ENCODE results near the gene ASPM. TPM values are rescaled to one million over a fixed set of nuclear protein-coding genes. Genes with fewer than 3 reads are reported as not detected.

The ASPM gene
- total and polyA plus RNA-seq, 2 of the 8 experiments (the other 6 are each of a cell fraction or from before 2014, with no cell fraction given), result 5.1 to 50.3 TPM

DNA sequence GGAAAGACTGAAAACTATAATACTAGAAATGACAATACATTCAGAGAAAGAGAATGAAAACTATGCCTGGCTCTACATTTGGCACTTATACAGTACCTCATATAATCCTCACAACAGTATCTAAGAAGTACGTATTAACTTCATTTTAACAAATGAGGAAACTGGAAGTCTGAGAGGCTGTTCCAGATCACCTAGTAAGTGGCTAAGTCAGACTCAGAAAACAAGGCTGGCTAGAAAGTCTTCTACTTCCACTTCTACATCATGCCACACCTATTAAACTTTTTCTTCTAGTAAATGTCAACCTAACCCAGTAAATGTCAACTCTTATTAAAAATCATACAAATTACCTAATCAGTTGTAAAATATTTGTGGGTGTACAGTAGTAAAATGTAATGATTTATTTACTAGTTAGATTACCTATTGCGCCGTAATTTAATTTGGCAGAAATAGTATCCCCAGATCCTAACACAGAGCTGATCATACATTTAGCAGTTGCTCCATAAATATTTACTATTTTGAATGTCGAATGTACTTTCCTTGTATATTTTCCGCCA, 36.8 kb upstream of the ASPM start:
- no peaks in the 10 kb centered on the region for H3K23me2 ChIP-seq (ENCODE audit: low read depth, low read length)
- no peaks in the 10 kb centered on the region for H3K79me2 ChIP-seq (ENCODE audit: control insufficient read depth in 1 of 2, insufficient read depth in 2 of 2, low read length in 2 of 2)
- no peak overlapping the region for H2BK5ac ChIP-seq (ENCODE audit: low read depth, low read length)
- no peak overlapping the region for H2BK15ac ChIP-seq (ENCODE audit: low read length)
- H3K23ac ChIP-seq (ENCODE audit: insufficient read length), result no peak overlapping the region
- no peak overlapping the region for H3K56ac ChIP-seq (replicated peaks; ENCODE audit: insufficient read length, low read depth, low read length)
- FAIRE-seq (no peak), DNase-seq (ENCODE audit: low read depth in 1 of 2, low spot score in 2 of 2) (no peak)
- no peak overlapping the region for H3K27ac ChIP-seq (ENCODE audit: low read depth, low read length)
- H4K20me1 ChIP-seq (replicated peaks in 1 of 2; ENCODE audit: control insufficient read depth in 1 of 2, insufficient read depth in 2 of 2, low read length in 2 of 2), result peaks cover 0 to 1% of the 10 kb centered on the region in 2 experiments
- no peak overlapping the region for H3K18ac ChIP-seq (ENCODE audit: extremely low read depth, low read length)
- no peaks in the 10 kb centered on the region for H3K27me3 ChIP-seq (replicated peaks in 1 of 4; ENCODE audit: control insufficient read depth in 3 of 4, extremely low read depth in 1 of 4, insufficient read depth in 3 of 4, low read length in 3 of 4)
- H2BK12ac ChIP-seq (ENCODE audit: low read depth, low read length), result no peak overlapping the region
- no peaks in the 10 kb centered on the region for H3K79me1 ChIP-seq (ENCODE audit: low read depth, low read length)
- H3K14ac ChIP-seq (ENCODE audit: insufficient read length), result no peak overlapping the region
- H2AK5ac ChIP-seq (ENCODE audit: low read depth, low read length), result no peak overlapping the region
- H3K9ac ChIP-seq (replicated peaks in 1 of 4; ENCODE audit: extremely low read depth in 1 of 4, low read depth in 3 of 4, low read length in 3 of 4), result no peak overlapping the region
- no peak overlapping the region for H2AFZ ChIP-seq (ENCODE audit: low read length)
- no peak overlapping the region for H4K91ac ChIP-seq (replicated peaks; ENCODE audit: insufficient read length, low read length)
- H3K36me3 ChIP-seq (ENCODE audit: control insufficient read depth in 2 of 4, insufficient read depth in 4 of 4, low read length in 3 of 4), result peaks cover 0 to 26% (median 13%) of the 10 kb centered on the region in 4 experiments; a peak in 7 of 8 replicates
- 88% methylated on average over 5 of the region's 5 CpGs; no CpG with 5 or more reads in 1 of the 2 experiments for WGBS, 2 experiments (ENCODE audit: extremely low coverage in 1 of 2, insufficient coverage in 1 of 2, insufficient read length in 1 of 2, insufficient replicate concordance in 2 of 2, low coverage in 1 of 2, low lambda C conversion rate in 2 of 2, missing lambda C conversion rate in 1 of 2)
- no peaks in the 10 kb centered on the region for H3K4me1 ChIP-seq (replicated peaks in 1 of 4; ENCODE audit: control insufficient read depth in 3 of 4, insufficient read depth in 4 of 4, low read length in 3 of 4)
- TF ChIP-seq KDM4A (IDR thresholded peaks at IDR 0.05; ENCODE audit: low read depth, low read length, severe bottlenecking) (no peak), GABPA (IDR thresholded peaks at IDR 0.05; ENCODE audit: borderline replicate concordance, insufficient read depth, low read length) (no peak), BCL11A (IDR thresholded peaks at IDR 0.05; ENCODE audit: low read depth in 2 of 2, low read length in 2 of 2) (no peak), CBX8 (IDR thresholded peaks at IDR 0.05; ENCODE audit: borderline replicate concordance, low read depth, low read length) (no peak), SRF (IDR thresholded peaks at IDR 0.05; ENCODE audit: low read depth, low read length) (no peak), GTF2F1 (IDR thresholded peaks at IDR 0.05; ENCODE audit: borderline replicate concordance, low read depth, low read length) (no peak)
- no peak overlapping the region for H4K8ac ChIP-seq (ENCODE audit: extremely low read depth, insufficient read depth, low read length)
- H3K9me3 ChIP-seq (ENCODE audit: insufficient read depth in 2 of 2, low read depth in 1 of 2, low read length in 1 of 2), result no peaks in the 10 kb centered on the region
- H3K4ac ChIP-seq (replicated peaks; ENCODE audit: insufficient read length, low read depth, low read length), result no peak overlapping the region
- CTCF ChIA-PET (ENCODE audit: partially characterized antibody), result interaction anchor here (0.6 to 2.5 kb wide), 2 partner anchors 153 to 173 kb away, joined by 3 to 6 read pairs; no protein-coding TSS in a partner anchor
- no peak overlapping the region for H2BK120ac ChIP-seq (replicated peaks; ENCODE audit: low read depth, low read length)
- no peak overlapping the region for H3K4me2 ChIP-seq (ENCODE audit: insufficient read depth in 1 of 2, low read depth in 2 of 2, low read length in 2 of 2)
- POLR2A ChIA-PET (ENCODE audit: partially characterized antibody), result no interaction called here
- no peak overlapping the region for H2BK20ac ChIP-seq (ENCODE audit: low read length)
- no peak overlapping the region for H4K5ac ChIP-seq (ENCODE audit: insufficient read length, low read depth, low read length)
- H3K4me3 ChIP-seq (ENCODE audit: extremely low read depth in 1 of 4, insufficient read depth in 2 of 4, low read depth in 3 of 4, low read length in 4 of 4), result no peak overlapping the region

All from H1 (cell line).